ENCODE data around the gene ATG9A.

ATG9A gene

DNA sequence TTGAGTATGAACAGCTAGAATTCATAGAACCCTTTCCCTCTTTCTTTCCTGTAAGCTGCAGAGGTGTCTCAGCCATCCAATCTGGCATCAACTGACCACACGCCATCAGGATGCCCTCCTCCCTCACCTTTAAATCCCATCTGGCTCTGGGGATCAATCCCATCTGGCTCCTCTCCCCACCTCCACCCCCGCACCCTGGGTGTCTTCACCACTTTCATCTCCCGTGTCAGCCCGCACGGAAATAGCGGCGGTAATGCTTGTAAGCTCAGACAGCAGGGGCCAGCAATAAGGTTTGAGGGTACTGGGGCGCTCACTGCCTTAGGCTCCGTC, 23.1 kb upstream of the ATG9A start:
- peak; percentile 26 for DNase-seq (ENCODE audit: low read depth)

GRCh38 chr2:219252084-219252483, 22.6 kb upstream of the ATG9A start:
- DNase-seq (ENCODE audit: low read depth): no peak

GRCh38 chr2:219251656-219252055, 22.2 kb upstream of the ATG9A start:
- DNase-seq (ENCODE audit: low read depth): no peak

GRCh38 chr2:219250049-219250781, 20.8 kb upstream of the ATG9A start:
- DNase-seq (ENCODE audit: low read depth): no peak

GRCh38 chr2:219249203-219249980, 20.0 kb upstream of the ATG9A start:
- peak; percentile 70 for DNase-seq (ENCODE audit: low read depth)

- no peak for DNase-seq (ENCODE audit: low read depth)
These were observed 19.4 kb upstream of the ATG9A start for GRCh38 chr2:219248845-219249202.

DNA sequence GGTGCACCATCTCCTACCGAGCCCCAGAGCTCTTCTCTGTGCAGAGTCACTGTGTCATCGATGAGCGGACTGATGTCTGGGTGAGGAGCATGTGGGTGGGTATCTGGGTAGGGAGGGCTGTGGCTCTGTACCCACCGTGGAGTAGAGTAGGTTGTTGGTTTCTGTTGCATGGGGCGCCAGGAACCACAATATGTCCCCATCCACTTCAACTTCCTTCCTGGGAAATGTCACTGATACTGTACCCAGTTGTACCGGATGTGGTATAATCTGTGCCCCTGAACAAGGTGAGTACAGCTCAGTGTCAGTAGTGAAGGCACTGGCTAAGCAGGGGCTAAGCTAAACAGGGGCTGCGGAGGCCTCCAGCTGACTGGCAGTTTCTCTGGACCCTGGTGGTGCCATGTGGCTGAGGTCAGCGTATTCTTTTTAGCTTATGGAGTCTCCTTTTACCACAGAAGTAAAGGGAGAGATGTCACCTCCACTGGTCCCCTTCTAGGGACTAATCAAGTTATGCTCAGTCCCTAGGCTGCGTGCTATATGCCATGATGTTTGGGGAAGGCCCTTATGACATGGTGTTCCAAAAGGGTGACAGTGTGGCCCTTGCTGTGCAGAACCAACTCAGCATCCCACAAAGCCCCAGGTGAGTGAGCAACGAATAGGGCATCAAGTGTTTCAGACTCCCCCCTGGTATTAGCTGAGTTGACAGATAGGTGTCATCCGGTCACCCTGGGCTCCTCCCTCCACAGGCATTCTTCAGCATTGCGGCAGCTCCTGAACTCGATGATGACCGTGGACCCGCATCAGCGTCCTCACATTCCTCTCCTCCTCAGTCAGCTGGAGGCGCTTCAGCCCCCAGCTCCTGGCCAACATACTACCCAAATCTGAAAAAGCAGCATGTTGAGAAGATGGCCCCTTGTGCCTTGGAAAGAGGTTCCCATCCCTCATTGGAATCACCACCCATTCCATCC, 18.5 kb upstream of the ATG9A start:
- no peak for DNase-seq (ENCODE audit: low read depth)

DNA sequence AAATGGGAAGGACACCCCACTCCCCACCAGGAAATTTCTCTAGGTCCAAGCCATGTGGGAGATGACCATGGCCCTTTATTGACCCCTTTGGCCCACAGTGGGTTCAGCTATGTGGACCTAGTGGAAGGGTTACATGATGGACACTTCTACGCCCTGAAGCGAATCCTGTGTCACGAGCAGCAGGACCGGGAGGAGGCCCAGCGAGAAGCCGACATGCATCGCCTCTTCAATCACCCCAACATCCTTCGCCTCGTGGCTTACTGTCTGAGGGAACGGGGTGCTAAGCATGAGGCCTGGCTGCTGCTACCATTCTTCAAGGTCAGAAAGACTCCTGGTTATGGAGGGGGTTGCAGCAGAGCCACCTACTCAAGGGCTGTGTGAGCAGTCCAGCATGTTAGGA, 17.1 kb upstream of the ATG9A start:
- no peak for DNase-seq (ENCODE audit: low read depth)

DNA sequence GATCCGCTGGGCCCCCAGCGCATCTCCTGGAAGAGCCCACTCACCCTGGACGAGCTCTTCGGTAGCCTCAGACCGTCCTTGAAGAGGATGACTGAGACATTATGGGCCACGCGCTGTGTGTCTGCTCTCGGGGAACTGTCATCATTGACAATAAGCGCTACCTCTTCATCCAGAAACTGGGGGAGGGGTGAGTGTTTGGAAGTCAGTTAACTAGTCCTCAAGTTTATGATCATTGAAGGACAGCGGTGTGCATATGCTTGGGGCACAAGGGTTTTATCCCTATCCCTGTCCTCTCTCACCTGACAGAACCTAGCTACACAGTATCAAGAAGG, 16.4 kb upstream of the ATG9A start:
- DNase-seq (ENCODE audit: low read depth): no peak

- peak; percentile 92 for DNase-seq (ENCODE audit: low read depth)
These were observed 15.9 kb upstream of the ATG9A start, which contains the start of the genes GLB1L and STK16 for GRCh38 chr2:219245148-219245898. Gene GLB1L (minus strand): TSS chr2:219245444. CDS start chr2:219243573, 1,871 bp downstream. Gene STK16 (plus strand): TSS chr2:219245479. CDS start chr2:219246000, 521 bp downstream.

GRCh38 chr2:219244789-219245147, 15.3 kb upstream of the ATG9A start:
- DNase-seq (ENCODE audit: low read depth): no peak

- DNase-seq (ENCODE audit: low read depth): peak; percentile 65
These were observed 13.9 kb upstream of the ATG9A start for GRCh38 chr2:219243291-219243761.

DNA sequence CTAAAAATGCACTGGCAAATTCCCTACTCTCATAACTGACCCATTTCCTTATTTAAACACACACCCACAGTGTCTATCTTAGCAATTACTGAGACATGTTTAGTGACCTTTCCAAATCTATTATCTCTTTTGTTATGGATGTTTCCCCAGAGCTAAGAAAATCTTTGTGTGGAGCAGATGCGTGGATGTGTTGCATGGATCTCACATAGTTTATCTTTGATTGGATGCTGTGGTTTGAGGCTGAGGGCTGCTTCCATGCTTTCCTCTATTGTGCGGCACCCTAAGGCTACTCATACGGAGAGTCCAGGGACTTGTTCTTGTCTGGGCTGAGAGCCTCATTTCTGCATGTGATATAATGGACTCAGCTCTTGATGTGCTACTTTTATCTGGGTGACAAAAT, 4.9 kb upstream of the ATG9A start:
- no peak for DNase-seq (ENCODE audit: low read depth)

- DNase-seq (ENCODE audit: low read depth): peak; percentile 55
These were observed 664 bp upstream of the ATG9A start for GRCh38 chr2:219230059-219230540.

DNA sequence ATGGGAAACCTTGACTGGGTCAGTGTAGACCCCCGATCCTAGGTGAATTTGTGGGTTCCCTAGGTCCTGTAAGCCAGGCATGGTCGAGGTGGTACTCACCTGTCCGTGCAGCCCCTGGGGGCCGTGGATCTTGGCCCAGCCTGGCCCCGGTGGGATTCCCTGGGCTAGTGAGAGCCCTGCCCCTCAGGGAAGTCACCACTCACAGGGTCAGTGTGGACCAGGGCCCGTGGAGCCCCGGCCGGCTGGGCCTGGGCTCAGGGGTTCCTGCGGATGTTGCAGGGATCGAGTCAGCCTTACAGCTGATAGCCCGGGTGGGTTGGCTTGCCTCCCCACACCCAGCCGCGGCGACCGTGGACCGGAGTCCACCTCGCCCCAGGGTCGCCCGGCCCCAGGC, 528 bp downstream of the ATG9A start:
- DNase-seq (ENCODE audit: low read depth): no peak

DNA sequence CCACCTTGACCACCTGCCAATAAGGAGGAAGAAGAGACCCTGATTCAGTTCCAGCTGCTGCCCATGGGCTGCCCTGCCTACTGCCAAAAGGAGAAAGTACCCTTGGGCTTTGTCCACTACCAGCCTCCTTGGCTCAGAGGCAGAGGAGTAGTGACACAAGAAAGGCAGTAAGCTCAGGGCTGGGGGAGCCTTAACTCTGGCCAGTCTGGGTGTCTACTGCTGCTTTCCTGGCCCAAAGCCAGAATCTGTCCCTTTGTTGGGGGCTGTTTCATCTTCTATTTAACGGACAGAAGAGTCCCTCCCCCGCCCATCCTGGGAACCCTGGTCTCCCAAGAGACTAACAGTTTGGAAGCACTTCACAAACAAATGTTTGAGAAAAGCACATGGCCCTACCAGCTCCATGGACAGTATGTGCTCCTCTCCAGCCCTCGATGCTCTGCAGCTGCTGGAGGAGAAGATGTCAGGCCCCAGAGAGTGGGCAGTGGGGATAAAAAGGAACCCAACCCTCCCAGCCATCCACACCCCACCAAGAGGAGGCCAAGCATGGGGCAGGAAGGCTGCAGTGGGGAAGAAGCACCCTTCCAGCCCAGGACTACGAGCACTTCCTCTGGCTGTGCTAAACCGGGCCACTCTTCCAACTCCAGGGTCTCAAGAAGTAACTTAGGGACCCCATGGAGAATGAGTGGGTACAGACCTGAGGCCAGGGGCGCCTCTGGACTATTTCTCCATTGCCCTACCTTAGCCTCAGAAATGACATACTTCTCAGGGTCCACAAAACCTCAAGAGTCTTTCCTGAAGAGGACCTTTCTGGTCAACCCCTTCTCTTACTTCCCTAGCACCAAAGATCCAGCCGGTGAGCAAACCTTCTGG, 1.2 kb downstream of the ATG9A start:
- DNase-seq (ENCODE audit: low read depth): no peak

GRCh38 chr2:219225350-219225749, 4.1 kb downstream of the ATG9A start:
- DNase-seq (ENCODE audit: low read depth): no peak

DNA sequence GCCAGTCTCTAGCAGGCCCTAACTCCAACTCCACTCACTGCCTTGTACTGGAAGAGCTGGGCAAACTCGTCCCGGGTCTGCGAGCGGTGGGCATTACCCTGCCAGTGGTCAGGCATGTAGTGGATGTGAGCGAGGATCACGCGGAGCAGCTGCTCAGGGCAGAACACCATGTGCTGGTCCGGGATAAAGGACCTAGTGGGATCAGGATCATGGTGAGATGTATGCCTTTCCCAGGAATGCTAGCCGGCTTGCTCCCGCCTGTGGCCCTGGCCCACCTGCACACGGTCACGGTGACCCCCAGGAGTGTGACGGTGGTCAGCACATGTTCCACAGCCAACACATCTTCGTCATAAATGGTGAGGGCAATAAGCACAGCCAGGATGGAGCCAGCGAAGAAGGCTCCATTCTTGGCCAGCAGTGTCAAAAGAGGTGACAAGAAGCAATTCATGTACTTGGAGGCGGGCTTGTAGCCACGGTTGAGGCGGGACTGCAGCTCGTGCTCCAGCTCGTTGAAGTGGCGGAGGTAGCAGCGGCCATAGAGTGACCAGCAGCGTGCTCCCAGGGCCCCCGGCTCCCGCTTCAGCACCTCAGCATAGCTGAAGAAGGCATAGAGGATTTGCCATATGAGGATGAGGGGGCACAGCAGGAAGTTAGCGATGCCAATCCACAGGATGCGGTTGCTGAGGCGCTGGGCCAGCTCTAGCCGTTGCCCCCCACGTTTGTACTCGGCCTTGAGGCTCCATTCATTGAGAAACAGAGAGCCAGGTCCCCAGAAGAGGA, 5.4 kb downstream of the ATG9A start:
- DNase-seq (ENCODE audit: low read depth): no peak

GRCh38 chr2:219221957-219222518, 7.4 kb downstream of the ATG9A start:
- DNase-seq (ENCODE audit: low read depth): no peak
